Caco-2 (cell line): ENCODE measurements around the gene LHFPL3. TPM values are rescaled to one million over a fixed set of nuclear protein-coding genes. Genes with fewer than 3 reads are reported as not detected.

Source experiments
- BruUV-seq: library from RNA; stranded (reverse); fragments of 400-500 nt; replicated peaks from 2 replicates; lab custom pipeline; 2021; lab: Mats Ljungman, UMichigan
- CTCF ChIA-PET: fragments of 300-600 bp; sonication (Branson Sonifier 250); formaldehyde crosslinking; loops from one replicate; lab custom pipeline; 2022; ENCODE audit warnings: antibody characterized with exemption; lab: Charles Lee
- POLR2A ChIA-PET: fragments of 300-600 bp; sonication (Branson Sonifier 250); formaldehyde crosslinking; loops from one replicate; lab custom pipeline; 2022; ENCODE audit warnings: antibody characterized with exemption; lab: Charles Lee
- DNase-seq, 2 experiments: peaks; one replicate each; pipeline versions ENCODE4 v3.0.0 to v3.0.0-alpha.2; 2020 to 2022
- H3K27me3 ChIP-seq: replicated peaks from 2 replicates; pipeline ENCODE4 v1.6.0; 2011; ENCODE audit warnings: low read length; ENCODE audit not compliant: control insufficient read depth, insufficient read depth
- H3K36me3 ChIP-seq: 2 replicates; pipeline ENCODE4 v1.5.1; 2011; ENCODE audit warnings: low read length; ENCODE audit not compliant: control insufficient read depth, insufficient read depth
- H3K4me1 ChIP-seq: fragments of 250-450 bp; sonication (Bioruptor Pico); 2 replicates; pipeline ENCODE4 v1.5.1; 2020; ENCODE audit warnings: mild to moderate bottlenecking
- H3K4me3 ChIP-seq: 2 replicates; pipeline ENCODE4 v1.5.1; 2011; ENCODE audit warnings: low read depth, mild to moderate bottlenecking, control low read depth, low read length
- H3K9me3 ChIP-seq: fragments of 250-450 bp; sonication (Bioruptor Pico); 2 replicates; pipeline ENCODE4 v1.5.1; 2020; ENCODE audit warnings: mild to moderate bottlenecking, moderate library complexity
- H3K27ac Mint-ChIP-seq: one replicate; pipeline ENCODE4 v1.8.0; 2022; ENCODE audit warnings: mixed read lengths; ENCODE audit not compliant: unreplicated experiment
- H3K27me3 Mint-ChIP-seq: one replicate; pipeline ENCODE4 v1.8.0; 2022; ENCODE audit warnings: mixed read lengths; ENCODE audit not compliant: insufficient read depth, unreplicated experiment
- H3K36me3 Mint-ChIP-seq: one replicate; pipeline ENCODE4 v1.8.0; 2022; ENCODE audit warnings: mild to moderate bottlenecking, mixed read lengths; ENCODE audit not compliant: insufficient read depth, unreplicated experiment
- H3K4me1 Mint-ChIP-seq: one replicate; pipeline ENCODE4 v1.8.0; 2022; ENCODE audit warnings: low read depth, mixed read lengths; ENCODE audit not compliant: unreplicated experiment
- H3K4me3 Mint-ChIP-seq: one replicate; pipeline ENCODE4 v1.8.0; 2022; ENCODE audit warnings: mild to moderate bottlenecking, moderate library complexity, mixed read lengths; ENCODE audit not compliant: unreplicated experiment
- H3K9me3 Mint-ChIP-seq: one replicate; pipeline ENCODE4 v1.8.0; 2022; ENCODE audit warnings: mixed read lengths; ENCODE audit not compliant: unreplicated experiment
- intact Hi-C: fragments of 100-400 bp; cut with micrococcal nuclease; formaldehyde crosslinking; loops from one replicate; pipeline ENCODE4 v1.10.0; 2022; ENCODE audit not compliant: unreplicated experiment
- total RNA-seq: library from RNA; stranded (reverse); gene quantifications from 2 replicates; pipeline ENCODE4 v1.2.3, GENCODE V29; 2022
- TF ChIP-seq, protein P1 (sequence below), 2 experiments: fragments of 200-600 bp in 1 of 2; IDR thresholded peaks; 1 replicate in 1 of 2; 2 replicates in 1 of 2; pipeline versions ENCODE4 v1.5.1 to v1.8.0; 2011 to 2022; ENCODE audit warnings: antibody characterized with exemption in 1 of 2, control low read depth in 1 of 2, inconsistent platforms in 1 of 2, low read depth in 1 of 2, low read length in 1 of 2, mild to moderate bottlenecking in 1 of 2, moderate library complexity in 1 of 2; ENCODE audit not compliant: insufficient read depth in 1 of 2, severe bottlenecking in 1 of 2, unreplicated experiment in 1 of 2

The LHFPL3 gene
- total RNA-seq, 1 experiment from 2014 or later: not detected

- no peak overlapping the region for H3K4me3 Mint-ChIP-seq
- intact Hi-C loops: no loop called here
- no peaks in the 10 kb centered on the region for H3K36me3 ChIP-seq
Observed at GRCh38 chr7:104951546-104951945, 623.1 kb downstream of the LHFPL3 start.

DNA sequence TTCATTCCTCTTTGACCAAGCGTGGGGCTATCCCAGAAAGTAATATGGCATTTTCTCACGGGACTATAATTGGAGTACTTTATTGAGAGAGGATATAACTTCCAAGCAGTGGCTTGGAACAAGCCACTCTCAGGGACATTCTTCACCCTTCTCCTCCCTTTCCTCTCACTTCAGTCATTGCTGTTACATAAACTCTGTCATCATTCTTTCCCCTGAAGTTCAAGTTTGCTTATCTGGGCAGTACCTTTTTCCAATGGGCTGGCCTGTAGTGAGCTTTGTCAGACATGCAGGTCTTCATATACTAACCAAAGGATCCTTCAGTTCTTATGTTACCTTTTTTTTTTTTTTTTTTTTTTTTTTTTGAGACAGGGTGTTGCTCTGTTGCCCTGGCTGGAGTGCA lies 626.9 kb downstream of the LHFPL3 start:
- no peaks in the 10 kb centered on the region for H3K4me1 Mint-ChIP-seq
- Histone ChIP-seq H3K4me1 (no peaks in the 10 kb centered on the region), H3K36me3 (no peaks in the 10 kb centered on the region), H3K9me3 (no peaks in the 10 kb centered on the region), H3K4me3 (no peak overlapping the region), H3K27me3 (no peaks in the 10 kb centered on the region)
- no peaks in the 10 kb centered on the region for H3K27me3 Mint-ChIP-seq
- TF ChIP-seq, protein P1, sequence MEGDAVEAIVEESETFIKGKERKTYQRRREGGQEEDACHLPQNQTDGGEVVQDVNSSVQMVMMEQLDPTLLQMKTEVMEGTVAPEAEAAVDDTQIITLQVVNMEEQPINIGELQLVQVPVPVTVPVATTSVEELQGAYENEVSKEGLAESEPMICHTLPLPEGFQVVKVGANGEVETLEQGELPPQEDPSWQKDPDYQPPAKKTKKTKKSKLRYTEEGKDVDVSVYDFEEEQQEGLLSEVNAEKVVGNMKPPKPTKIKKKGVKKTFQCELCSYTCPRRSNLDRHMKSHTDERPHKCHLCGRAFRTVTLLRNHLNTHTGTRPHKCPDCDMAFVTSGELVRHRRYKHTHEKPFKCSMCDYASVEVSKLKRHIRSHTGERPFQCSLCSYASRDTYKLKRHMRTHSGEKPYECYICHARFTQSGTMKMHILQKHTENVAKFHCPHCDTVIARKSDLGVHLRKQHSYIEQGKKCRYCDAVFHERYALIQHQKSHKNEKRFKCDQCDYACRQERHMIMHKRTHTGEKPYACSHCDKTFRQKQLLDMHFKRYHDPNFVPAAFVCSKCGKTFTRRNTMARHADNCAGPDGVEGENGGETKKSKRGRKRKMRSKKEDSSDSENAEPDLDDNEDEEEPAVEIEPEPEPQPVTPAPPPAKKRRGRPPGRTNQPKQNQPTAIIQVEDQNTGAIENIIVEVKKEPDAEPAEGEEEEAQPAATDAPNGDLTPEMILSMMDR (IDR thresholded peaks at IDR 0.05; ENCODE audit: insufficient read depth in 1 of 2, low read depth in 1 of 2, low read length in 1 of 2, severe bottlenecking in 1 of 2, unreplicated experiment in 1 of 2): no peak
- no peak overlapping the region for H3K4me3 Mint-ChIP-seq
- H3K27ac Mint-ChIP-seq: no peak overlapping the region
- DNase-seq: no peak
- intact Hi-C loops: no loop called here
- no peaks in the 10 kb centered on the region for H3K36me3 Mint-ChIP-seq
- POLR2A ChIA-PET: no interaction called here
- BruUV-seq: no TSS peak
- no peaks in the 10 kb centered on the region for H3K9me3 Mint-ChIP-seq
- CTCF ChIA-PET: no interaction called here

More at GRCh38 chr7:104951546-104951945, 623.1 kb downstream of the LHFPL3 start:
- H3K4me1 Mint-ChIP-seq: no peaks in the 10 kb centered on the region
- TF ChIP-seq, protein P1 (IDR thresholded peaks at IDR 0.05; ENCODE audit: insufficient read depth in 1 of 2, low read depth in 1 of 2, low read length in 1 of 2, severe bottlenecking in 1 of 2, unreplicated experiment in 1 of 2): no peak
- BruUV-seq: no TSS peak
- no peaks in the 10 kb centered on the region for H3K36me3 Mint-ChIP-seq
- Histone ChIP-seq H3K4me3 (no peak overlapping the region), H3K4me1 (no peaks in the 10 kb centered on the region), H3K9me3 (no peaks in the 10 kb centered on the region), H3K27me3 (no peaks in the 10 kb centered on the region)
- no peak for DNase-seq
- no peaks in the 10 kb centered on the region for H3K27me3 Mint-ChIP-seq
- no peak overlapping the region for H3K27ac Mint-ChIP-seq
- POLR2A ChIA-PET: no interaction called here
- H3K9me3 Mint-ChIP-seq: no peaks in the 10 kb centered on the region
- CTCF ChIA-PET: no interaction called here

Other genes with a start within 250 kb of the LHFPL3 start
- 26.9 and 37.0 TPM in 2 replicates for gene ORC5, start 120.6 kb upstream of the LHFPL3 start, total RNA-seq